ENCODE results near the gene COX7A1.
A peak's percentile ranks its signal among the peaks of the same experiment; 100 is the strongest.
"Not testable (repeated sequence)": the region's sequence is repeated elsewhere in the genome, so short reads cannot be mapped to it uniquely, and the experiment has no call there.

The COX7A1 gene

DNA sequence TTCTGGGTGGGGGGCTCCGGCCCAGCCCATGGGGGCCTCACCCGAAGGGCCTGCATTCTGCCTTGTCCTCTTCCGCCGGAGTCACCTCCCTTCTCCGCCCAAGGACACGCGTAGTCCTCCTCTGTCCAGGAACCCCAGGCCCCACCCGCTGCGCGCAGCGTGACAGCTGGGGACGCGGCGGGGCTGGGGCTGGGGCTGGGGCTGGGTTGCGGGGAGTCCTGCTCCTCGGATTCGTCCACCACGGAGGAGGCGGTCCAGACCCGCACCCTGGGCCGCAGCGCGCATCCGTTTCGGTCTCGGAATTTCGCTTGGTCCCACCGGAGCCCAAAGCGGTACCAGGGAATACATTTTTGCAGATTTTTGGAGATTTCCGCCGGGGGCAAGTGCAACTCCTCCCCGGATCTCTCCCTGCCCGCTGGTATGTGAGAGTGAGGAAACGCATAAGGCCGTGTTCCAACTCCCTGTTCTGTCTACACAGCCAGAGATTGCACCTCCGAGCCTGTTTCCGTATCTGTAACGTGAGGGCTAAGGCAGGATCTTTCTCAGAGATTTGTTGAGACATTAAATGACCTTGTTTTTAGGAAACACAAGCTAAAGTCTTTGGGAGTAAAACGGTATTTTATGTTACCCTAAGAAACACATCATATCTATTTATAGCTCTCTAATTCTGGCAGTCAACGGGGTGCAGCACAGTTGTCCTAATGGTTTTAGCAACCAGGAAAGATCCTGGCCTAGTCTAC is at the start of gene COX7A1:
COX7A1 (minus strand) TSS at position 96 of the 740 bp plus-strand sequence; CDS start at position 56, 40 bp downstream.
- no peak for DNase-seq (ENCODE audit: low spot score)

DNA sequence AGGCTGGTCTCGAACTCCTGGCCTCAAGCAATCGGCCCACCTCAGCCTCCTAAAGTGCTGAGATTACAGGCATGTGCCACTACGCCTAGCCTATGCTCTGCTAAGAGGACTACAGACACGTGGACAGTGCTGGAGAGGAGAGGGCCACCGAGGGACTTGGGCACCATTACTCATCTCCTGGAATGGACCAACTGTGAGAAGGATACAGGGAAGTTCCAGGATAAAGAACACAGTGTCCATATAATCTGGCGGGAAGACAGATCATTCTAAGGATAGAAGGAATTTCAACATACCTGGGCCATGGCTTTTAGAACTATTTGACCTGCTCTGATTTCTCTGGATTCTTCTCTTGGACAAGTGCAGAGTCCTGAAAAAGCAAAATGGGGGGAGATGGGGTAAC is 49.4 kb upstream of the COX7A1 start:
- no peak for DNase-seq (ENCODE audit: low spot score)

DNA sequence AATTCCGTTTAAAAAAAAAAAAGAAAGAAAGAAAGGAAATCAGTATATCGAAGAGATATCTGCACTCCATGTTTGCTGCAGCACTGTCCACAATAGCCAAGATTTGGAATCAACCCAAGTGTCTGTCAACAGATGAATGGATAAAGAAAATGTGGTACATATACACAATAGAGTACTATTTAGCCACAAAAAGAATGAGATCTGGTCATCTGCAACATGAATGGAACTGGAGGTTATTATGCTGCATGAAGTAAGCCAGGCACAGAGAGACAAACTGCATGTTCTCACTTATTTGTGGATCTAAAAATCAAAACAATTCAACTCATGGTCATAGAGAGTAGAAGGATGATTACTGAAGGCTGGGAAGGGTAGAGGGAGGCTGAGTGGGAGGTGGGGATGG is 45.9 kb upstream of the COX7A1 start:
- DNase-seq (ENCODE audit: low spot score), result no peak

DNA sequence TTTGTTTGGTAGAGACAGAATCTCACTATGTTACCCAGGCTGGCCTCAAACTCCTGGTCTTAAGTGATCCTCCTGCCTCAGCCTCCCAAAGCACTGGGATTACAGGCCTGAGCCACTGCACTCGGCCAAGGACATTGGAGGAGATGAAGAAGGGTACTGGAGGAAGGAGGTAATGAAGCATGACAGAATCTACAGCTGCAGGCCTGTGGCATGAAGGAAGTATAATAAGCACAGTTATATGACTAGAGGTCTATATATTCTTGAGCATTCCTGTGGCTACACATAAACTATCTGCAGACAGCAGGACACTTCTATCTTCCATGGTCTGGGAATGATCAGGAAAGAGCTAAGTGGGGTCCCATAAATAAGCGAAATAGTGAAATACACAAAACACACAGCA is 44.0 kb upstream of the COX7A1 start:
- DNase-seq (ENCODE audit: low spot score), result peak; percentile 75

DNA sequence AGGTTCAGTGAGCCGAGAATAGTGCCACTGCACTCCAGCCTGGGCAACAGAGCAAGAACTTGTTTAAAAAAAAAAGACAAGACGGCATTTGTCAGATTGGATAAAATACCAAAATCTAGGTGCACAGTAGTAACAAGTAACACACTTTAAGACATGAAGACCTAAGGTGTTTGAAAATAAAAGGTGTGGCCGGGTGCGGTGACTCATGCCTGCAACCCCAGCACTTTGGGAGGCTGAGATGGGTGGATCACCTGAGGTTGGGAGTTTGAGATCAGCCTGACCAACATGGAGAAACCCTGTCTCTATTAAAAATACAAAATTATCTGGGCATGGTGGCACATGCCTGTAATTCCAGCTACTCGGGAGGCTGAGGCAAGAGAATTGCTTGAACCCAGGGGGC is 34.5 kb upstream of the COX7A1 start:
- not testable (repeated sequence) for DNase-seq (ENCODE audit: low spot score)

DNA sequence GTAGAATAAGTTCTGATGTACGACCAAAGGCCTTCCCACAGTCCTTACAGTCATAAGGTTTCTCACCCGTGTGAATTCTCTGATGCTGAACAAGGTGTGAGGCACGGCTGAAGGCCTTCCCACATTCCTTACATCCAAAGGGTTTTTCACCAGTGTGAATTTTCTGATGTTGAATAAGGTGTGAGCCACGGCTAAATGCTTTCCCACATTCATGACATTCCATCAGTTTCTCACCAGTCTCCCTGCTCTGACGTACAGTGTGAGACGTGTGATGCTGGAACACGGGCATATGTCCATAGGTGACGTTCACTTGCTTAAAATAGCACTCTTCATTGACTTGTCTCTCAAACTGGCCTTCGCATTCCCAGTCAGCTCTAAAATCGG is 31.0 kb upstream of the COX7A1 start:
- peak; percentile 33 for DNase-seq (ENCODE audit: low spot score)

DNA sequence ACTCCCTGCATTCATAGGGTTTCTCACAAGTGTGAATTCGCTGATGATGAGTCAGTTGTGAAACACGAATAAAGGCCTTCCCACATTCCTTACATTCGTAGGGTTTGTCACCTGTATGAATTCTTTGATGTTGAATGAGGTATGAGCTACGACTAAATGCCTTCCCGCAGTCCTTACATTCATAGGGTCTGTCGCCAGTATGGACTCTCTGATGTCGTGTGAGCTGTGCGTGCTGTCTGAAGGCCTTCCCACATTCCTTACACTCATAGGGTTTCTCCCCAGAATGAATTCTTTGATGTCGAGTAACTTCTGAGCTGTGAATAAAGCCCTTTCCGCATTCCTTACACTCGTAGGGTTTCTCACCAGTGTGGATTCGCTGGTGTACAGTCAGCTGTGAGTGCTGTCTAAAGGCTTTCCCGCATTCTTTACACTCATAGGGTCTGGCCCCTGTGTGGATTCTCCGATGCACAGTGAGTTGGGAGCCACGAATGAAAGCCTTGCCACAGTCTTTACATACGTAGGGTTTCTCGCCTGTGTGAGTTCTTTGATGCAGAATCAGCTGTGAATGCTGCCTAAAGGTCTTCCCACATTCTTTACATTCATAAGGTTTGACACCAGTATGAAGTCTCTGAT is 30.5 kb upstream of the COX7A1 start:
- DNase-seq (ENCODE audit: low spot score), result peak; percentile 68

DNA sequence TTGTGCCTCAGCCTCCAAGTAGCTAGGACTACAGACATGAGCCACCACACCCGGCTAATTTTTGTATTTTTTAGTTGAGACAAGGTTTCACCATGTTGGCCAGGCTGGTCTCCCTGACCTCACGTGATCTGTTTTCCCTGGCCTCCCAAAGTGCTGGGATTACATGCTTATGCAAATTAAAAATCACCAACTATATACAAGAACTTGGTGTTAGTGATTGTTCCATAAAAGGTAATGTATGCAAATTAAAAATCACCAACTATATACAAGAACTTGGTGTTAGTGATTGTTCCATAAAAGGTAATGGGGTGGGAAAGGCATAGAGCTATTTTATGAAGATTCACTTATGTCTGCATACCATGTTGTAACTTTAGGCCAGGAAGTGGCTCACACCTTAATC is 26.8 kb upstream of the COX7A1 start:
- not testable (repeated sequence) for DNase-seq (ENCODE audit: low spot score)

DNA sequence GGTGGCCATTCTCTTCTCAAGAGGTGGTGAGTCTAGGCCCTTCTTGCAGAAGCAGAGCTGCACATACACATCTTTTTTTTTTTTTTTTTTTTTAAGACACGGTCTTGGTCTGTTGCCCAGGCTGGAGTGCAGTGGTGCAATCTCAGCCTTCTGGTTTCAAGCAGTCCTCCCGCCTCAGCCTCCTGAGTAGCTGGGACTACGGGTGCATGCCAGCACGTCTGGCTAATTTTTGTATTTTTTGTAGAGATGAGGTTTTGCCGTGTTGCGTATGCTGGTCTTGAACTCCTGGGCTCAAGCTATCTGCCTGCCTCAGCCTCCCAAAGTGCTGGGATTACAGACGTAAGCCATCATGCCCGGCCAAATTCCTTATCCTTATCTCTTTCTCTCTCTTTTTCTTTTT is 21.6 kb upstream of the COX7A1 start:
- not testable (repeated sequence) for DNase-seq (ENCODE audit: low spot score)

DNA sequence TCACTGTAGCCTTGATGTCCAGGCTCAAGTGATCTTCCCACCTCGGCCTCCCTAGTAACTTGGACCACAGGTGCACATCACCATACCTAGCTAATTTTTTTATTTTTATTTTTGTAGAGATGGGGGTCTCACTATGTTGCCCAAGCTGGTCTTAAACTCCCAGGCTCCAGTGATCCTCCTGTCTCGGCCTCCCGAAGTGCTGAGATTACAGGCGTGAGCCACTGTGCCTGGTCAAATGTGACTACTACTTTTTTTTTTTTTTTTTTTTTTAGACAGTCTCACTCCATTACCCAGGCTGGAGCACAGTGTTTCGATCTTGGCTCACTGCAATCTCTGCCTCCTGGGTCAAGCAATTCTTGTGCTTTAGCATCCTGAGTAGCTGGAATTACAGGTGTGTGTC is 20.6 kb upstream of the COX7A1 start:
- no peak for DNase-seq (ENCODE audit: low spot score)

DNA sequence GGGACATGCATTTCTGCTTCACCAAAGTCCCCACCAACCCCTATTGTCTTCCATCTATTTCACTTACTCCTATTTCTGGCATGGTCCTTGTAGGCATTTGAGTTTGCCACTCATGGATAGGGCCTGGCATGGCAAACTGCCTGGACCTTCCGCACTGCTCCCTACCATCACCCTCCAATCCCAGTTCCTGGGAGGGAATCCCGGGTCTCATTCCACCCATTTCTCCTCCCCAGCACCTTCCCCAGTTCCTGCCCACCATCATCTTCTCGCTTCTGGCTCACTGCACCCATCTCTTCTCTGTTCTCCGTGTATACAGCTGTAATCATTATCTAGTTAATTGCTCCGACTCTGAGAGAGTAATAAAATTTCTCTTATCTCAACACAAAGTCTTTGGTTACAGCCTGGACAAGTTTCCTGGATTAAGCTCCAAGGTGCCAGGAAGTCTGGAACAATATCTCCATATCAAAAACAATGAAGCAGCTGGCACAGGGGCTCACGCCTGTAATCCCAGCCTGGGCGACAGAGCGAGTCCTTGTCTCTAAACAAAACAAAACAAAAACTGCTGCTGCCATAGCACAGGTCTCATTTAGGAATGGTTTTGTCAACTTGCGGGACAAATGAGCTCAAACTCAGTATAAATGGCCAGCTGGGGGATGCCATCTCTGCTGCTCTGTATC is 17.0 kb upstream of the COX7A1 start:
- DNase-seq (ENCODE audit: low spot score), result no peak

DNA sequence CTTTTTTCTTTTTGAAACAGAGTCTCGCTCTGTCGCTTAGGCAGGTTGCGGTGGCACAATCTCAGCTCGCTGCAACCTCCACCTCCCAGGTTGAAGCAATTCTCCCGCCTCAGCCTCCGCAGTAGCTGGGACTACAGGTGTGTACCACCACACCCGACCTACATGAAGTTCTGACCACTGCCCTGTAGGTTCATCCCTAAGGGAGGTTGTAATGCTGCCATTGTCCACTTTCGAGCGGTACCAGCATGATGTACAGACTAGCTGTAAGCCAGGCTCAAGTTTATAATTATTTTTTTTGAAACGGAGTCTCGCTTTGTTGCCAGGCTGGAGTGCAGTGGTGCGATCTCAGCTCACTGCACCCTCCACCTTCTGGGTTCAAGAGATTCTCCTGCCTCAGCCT is 11.6 kb upstream of the COX7A1 start:
- no peak for DNase-seq (ENCODE audit: low spot score)

DNA sequence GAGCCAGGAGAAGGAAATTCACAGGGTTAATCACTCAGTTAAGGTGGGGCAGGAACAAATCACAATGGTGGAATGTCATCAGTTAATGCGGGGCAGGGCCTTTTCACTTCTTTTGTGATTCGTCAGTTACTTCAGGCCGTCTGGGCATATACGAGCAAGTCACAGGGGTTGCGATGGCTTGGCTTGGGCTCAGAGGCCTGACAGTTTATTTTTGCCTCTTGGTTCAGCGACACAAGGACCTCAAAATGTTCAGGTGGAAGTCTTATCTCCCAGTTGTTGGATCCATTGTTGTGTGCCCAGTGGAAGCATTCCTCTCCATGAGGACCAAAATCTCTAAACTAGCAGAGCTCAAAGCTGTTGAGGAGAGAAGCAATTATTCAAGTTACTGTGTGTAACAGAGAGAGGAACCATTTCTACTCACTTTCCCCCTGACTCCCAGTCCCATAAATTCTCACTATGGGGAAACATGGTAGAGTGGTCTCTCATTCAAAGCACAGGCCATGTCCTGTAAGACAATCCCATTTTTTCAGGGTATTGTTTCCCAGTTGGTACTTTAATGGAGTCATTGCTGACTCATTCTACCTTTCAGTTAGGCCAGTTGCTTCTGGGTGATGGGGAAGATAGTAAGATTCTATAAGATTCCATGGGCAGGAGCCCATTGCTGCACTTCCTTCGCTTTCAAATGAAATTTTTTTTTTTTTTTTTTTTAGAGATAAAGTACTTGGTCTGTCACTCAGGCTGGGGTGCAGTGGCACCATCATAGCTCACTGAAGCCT is 8.8 kb upstream of the COX7A1 start:
- no peak for DNase-seq (ENCODE audit: low spot score)

DNA sequence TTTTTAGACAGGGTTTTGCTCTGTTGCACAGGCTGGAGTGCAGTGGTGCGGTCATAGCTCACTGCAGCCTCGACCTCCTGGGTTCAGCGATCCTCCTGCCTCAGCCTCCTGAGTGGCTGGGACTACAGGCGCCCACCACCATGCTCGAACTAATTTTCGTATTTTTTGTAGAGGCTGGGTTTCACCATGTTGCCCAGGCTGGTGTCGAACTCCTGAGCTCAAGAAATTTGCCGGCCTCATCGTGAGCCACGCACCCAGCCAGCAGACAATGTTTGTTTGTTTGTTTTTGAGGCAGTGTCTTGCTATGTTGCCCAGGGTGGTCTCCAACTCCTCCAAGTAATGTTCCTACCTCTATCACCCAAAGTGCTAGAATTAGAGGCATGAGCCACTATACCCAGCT is 879 bp upstream of the COX7A1 start:
- DNase-seq (ENCODE audit: low spot score), result no peak

DNA sequence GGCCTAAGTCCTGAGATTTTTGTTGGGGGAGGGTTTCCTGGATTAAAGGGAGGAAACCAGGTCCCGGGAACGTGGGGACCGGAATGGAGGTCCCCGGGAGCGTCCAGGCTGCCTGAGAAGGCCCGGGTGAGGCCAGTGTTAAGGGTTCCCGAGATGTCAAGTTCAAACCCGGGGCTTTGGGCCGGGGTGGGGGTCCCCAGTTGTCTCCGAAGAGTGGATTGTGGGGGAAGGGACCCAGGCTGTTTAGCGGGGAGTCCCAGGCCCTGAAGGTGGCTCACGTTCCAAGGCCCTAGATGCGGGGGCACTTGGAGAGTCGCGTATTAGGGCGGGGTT is 262 bp downstream of the COX7A1 start:
- DNase-seq (ENCODE audit: low spot score), result no peak

DNA sequence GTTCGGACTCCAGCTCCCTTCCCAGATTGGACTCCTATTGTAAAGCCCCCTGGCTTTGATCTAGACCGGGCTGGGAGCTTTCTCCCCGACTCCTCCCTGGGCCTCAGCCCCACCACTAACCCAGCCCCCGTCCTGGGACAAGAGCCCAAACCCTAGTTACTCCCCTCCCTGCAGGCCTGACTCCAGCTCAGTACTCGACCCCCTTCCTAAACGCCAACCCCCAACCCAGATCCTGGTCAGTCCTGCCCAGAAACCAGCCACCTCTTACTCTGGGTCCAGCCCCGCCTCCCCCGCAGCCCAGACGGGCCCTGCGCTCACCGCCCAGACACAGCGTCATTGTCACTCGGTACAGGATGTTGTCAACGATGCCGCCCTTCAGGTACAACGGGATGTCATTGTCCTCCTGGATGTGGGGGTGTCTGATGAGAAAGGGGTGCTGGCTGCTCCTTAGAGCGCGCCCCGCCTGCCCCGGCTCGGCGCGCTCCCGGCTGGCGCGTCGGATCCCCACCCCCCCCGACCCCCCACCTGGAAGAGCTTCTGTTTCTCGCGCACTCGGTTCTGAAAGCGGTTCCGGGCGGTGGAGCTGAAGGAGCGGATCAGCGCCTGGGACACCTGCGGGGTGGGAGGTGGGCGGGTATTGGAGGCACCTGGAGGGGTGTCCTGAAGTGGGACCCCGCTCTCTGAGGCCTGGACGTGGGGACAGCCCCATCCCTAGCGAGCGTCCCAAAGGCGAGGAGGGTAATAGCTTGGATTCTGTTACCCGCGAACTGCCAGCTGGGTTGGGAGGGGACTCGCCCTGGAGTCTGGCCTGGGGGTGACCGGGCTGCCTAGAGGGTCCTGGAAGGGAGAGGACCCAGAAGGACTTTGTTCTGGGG is 866 bp downstream of the COX7A1 start:
- peak; percentile 21 for DNase-seq (ENCODE audit: low spot score)

DNA sequence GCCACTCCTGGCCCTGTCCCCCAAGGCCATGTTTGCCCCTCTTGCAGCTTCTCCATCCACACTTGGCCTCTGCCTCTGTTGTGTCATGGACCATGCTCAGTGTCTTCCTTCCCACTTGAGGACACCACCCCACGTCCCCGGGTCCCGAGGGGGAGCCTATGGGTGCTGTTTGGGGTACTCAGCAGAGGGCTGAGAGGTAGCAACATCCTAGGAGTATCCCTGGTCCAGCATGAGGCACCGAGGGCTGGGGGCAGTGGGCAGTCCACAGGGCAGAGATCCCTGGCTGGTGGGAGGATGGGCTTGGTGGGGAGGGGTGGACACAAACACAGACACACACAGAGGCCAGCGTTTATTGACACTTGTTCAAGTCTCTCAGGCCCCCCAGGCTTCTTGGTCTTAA is 1.7 kb downstream of the COX7A1 start:
- no peak for DNase-seq (ENCODE audit: low spot score)

DNA sequence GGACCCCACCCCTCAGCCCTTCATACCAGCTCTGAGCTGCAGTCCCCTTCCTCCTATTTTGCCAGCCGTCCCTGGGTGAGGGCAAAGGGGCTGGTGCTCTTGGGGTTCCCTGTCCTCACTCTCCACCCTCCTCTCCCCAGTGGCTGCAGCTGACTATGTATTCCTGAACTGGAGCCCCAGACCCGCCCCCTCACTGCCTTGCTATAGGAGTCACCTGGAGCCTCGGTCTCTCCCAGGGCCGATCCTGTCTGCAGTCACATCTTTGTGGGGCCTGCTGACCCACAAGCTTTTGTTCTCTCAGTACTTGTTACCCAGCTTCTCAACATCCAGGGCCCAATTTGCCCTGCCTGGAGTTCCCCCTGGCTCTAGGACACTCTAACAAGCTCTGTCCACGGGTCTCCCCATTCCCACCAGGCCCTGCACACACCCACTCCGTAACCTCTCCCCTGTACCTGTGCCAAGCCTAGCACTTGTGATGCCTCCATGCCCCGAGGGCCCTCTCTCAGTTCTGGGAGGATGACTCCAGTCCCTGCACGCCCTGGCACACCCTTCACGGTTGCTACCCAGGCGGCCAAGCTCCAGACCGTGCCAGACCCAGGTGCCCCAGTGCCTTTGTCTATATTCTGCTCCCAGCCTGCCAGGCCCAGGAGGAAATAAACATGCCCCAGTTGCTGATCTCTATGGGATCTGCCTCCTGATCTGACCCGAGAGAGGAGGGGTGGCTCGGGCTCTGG is 2.4 kb downstream of the COX7A1 start:
- no peak for DNase-seq (ENCODE audit: low spot score)

DNA sequence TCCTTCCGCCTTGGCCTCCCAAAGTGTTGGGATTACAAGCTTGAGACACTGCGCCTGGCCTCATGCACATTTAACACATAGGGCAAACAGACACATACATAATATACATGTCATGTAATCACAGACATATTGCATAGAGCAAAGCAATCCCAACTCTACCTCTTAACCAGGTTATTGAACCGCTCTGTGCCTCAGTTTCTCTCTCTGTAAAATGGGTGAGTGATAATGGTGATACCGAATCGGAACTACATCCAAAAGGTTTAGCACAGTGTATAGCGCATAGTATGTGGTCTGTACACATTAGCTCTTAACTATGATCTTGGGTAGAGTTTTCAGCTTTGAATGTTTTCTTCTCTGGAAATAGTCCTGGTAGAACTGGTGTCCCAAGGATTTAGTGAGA is 7.6 kb downstream of the COX7A1 start:
- no peak for DNase-seq (ENCODE audit: low spot score)

DNA sequence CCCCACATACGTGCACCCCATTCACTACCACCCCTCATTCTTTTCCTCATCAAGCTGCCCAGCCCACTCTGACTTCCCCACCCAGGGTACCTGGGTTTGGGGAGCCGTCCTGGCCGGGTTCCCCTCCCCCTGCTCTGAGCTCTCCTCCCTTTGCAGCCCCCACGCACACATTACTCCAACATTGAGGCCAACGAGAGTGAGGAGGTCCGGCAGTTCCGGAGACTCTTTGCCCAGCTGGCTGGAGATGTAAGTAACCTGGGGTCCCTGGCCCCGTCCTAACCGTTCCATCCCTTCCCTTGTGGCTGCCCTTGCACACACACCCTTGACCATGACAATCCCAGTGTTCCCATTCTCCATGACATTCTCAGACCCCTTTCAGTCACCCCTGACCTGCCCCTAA is 9.8 kb downstream of the COX7A1 start:
- DNase-seq (ENCODE audit: low spot score), result no peak

DNA sequence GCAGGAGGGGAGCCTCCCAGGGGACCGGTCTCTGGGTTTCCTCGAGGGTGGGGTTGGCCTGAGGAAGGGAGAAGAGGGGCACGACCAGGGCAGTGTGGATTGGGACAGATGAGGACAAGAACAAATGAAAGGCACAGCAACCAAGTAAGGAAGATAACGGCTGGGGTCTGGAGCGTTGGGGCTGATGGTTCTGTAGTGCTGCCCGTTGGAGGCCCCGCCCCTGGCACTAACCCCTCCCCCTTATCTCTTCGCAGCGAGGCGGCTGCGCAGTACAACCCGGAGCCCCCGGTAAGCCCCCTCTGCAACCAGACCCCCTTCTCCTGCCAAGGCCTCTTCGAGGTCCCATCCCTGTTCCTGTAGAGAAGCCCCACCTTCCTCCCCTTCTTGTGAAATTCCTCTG is 10.2 kb downstream of the COX7A1 start:
- no peak for DNase-seq (ENCODE audit: low spot score)
